Stimulated activated CD8-positive, alpha-beta memory T cell treated with anti-CD3 and anti-CD28 coated beads, Interleukin-12 subunit alpha, Interleukin-12 subunit beta, amount 100 ng/mL, for 24 hours (primary cell): ENCODE results near the gene OR14A2.
"Not testable (repeated sequence)": the region's sequence is repeated elsewhere in the genome, so short reads cannot be mapped to it uniquely, and the experiment has no call there.

Source experiments
- DNase-seq: peaks from one replicate; pipeline ENCODE4 v3.0.0-alpha.2; 2020; ENCODE audit errors: extremely low read depth

The OR14A2 gene

DNA sequence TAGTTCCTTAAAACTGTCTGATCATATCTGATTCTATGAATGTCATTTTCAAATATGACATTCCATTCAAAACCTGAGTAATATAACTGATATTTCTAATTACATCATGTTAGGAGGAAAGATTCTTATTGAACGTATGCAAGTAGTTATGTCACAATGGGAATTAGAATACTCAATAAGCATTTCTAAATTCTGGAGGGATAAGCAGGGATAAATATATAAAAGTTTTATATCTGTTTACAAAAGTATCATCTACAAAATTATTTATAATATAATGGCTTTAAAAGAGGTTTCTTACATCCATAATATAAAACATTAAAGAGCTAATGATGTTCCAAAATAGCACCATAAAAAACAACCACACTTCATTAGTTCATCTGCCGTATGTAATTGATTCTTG is at the start of gene OR14A2:
Gene OR14A2, minus strand, starts transcription at position 101 of the 400 bp plus-strand sequence.
- DNase-seq: no peak

- no peak for DNase-seq
Measured at GRCh38 chr1:247797518-247797917, 49.6 kb upstream of the OR14A2 start.

DNA sequence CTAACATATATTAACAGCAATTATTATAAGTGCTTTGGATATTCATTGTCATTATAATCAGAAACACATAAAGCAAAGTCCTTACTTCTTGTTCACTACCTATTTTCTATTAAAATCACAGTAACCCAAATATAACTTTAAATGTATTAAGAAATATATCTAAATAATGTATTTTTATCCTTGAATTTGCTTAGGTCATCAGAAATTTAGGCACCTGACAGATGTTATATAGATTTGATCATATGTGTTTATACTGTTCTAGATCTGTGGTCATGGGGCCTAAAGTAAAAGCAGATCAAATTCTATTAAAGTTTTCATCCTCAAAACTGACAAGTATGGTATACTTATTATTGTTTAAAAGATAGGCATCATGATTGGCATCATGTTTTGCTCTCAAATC is 21.7 kb upstream of the OR14A2 start:
- no peak for DNase-seq

DNA sequence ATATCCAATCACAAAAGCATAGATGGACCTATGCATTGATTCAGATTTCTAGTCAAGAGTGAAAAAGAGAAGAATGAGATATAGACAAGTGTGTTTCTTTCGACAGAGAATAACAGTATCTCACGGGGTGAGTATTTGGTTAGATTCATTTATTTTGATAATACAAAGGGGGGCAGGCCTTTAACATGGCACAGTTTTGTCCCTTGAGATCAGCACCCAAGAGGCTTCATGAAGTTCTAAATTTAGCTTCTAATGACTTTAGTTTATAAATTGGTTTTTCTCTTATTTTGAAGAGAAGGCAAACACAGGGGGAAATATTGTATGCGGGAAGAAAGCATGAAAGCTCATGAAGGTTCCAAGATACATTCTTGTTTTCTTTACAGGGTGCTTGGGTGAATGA is 12.5 kb upstream of the OR14A2 start, which contains the start of gene OR1C1:
Gene OR1C1, minus strand, starts transcription at position 101 of the 400 bp plus-strand sequence. CDS start 2,150 bp downstream, outside the sequence.
- no peak for DNase-seq

DNA sequence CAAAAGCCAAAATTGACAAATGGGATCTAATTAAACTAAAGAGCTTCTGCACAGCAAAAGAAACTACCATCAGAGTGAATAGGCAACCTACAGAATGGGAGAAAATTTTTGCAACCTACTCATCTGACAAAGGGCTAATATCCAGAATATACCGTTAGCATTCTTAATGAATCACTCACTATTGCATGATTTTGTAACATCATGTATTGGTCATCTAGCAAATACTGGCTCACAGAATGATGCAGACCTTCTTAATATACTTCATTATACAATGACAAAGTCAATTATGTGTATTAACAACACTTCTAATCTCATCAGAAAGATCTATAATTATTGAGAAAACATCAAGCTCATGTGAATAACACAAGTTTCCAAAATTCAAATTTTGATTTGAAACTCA is 6.4 kb upstream of the OR14A2 start:
- DNase-seq: not testable (repeated sequence)

GRCh38 chr1:247749870-247750269 is 1.9 kb upstream of the OR14A2 start:
- DNase-seq: no peak

- no peak for DNase-seq
Measured at GRCh38 chr1:247747616-247748015, 325 bp downstream of the OR14A2 start.

GRCh38 chr1:247746391-247746935 is 1.5 kb downstream of the OR14A2 start:
- no peak for DNase-seq

DNA sequence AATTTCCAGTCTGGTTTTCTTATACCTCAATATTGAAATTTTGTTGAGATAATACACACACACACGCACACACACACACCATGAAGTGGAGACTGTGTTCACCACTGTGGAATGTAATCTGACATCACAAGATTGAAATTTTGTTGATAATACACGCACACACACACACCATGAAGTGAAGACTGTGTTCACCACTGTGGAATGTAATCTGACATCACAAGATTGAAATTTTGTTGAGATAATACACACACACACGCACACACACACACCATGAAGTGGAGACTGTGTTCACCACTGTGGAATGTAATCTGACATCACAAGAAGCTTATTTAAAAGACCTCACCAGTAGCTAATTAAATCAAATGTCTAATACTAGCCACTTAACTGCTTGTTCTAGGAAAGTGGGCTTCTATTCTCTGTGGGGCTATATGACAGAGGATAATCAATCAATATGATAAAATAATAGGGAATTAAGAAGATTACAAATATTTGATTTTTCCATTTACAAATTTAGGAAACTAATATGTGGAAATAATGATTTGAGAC is 5.7 kb downstream of the OR14A2 start:
- DNase-seq: not testable (repeated sequence)

DNA sequence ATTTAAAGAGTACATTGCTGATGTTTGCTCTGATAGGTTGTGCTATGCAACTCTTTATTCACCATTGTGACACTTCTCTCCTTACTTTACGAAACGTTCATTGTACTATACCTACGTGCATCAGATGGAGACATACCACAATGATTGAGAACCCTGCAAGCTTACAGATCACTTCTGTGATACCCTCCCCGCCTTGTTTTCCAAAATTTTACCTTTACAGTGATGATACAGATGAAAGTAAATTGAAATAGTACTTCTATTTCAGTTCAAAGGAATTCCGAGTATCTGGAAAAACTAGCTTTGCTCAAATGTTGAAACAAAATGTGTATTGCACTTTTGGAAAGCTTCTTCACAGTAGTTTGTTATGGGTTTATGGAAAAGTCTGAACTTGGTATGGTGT is 6.2 kb downstream of the OR14A2 start:
- no peak for DNase-seq

DNA sequence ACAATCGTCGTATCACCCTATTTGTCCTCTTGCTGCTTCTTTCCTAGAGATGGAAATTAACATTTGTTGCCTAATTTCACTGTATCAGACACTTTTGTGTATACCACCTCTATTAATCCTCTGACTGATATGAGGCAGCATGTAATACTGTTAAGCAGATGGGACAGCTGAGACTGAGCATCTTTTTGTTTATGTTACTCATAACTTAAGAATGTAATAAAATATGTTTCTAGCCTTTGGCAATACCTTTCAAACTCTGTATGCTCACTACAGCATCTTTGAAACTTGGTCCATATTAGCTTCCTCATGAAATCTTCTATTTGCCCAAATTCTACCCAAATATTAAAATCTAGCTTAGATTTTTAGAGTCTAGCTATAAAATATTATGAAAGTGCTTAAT is 7.2 kb downstream of the OR14A2 start:
- no peak for DNase-seq

GRCh38 chr1:247738315-247738714 is 9.6 kb downstream of the OR14A2 start, which contains the start of gene OR14K1:
Gene OR14K1 (plus strand): TSS chr1:247738615. CDS start chr1:247738615, 0 bp downstream.
- DNase-seq: no peak

- DNase-seq: no peak
Measured at GRCh38 chr1:247721222-247721621, 26.7 kb downstream of the OR14A2 start.

- DNase-seq: no peak
Measured at GRCh38 chr1:247716546-247716945, 31.4 kb downstream of the OR14A2 start, which contains the start of gene OR6F1. Gene OR6F1 (minus strand): TSS chr1:247716646. CDS start chr1:247712755, 3,891 bp downstream.

- no peak for DNase-seq
Measured at GRCh38 chr1:247713753-247714152, 34.2 kb downstream of the OR14A2 start.

GRCh38 chr1:247710681-247711080 is 37.3 kb downstream of the OR14A2 start:
- DNase-seq: not testable (repeated sequence)

DNA sequence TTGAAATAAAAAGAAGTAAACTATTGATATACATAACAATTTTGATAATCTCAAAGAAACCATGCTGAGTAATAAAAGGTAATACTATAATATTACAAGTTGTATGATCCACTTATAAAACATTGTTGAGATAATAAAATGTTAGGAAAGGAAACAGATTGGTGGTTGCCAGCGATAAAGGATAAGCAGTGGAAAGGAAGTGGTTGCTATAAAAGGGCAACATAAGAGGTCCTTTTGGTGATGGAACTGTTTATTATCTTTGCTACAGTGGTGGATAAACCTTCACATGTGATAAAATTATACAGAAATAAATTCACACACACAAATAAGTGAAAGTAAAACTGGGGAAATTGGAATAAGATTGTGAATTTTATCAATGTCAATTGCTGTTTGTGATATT is 46.6 kb downstream of the OR14A2 start:
- no peak for DNase-seq

- no peak for DNase-seq
Measured at GRCh38 chr1:247681288-247681897, 66.5 kb downstream of the OR14A2 start.

DNA sequence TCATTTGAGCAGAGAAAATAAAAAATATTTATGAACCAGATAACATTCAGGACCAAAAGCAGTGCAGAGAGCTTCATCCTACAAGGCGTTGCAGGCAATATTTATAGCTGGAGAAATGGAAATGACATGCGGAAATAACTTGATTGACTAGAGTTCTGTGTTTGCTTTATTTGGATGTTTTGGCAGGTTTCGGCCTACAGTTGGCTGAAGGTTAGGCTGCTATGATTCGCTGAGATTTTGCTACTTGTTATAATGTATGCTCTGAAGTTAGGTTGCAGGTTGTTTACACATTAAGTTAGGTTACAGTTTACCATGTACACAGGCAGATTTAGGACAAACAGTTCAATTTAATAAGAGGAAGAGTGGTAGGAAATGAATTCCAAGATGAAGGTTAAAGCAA is 67.8 kb downstream of the OR14A2 start:
- no peak for DNase-seq

- no peak for DNase-seq
Measured at GRCh38 chr1:247679639-247680038, 68.3 kb downstream of the OR14A2 start, which contains the start of gene OR13G1. Gene OR13G1 (minus strand): TSS chr1:247679739. CDS start chr1:247673041, 6,698 bp downstream.
